Fibroblast of the aortic adventitia (primary cell): ENCODE results near the gene ACTA2. TPM values are rescaled to one million over a fixed set of nuclear protein-coding genes. Genes with fewer than 3 reads are reported as not detected.

Source experiments
- DNase-seq: peaks from one replicate; pipeline ENCODE4 v3.0.0-alpha.2; 2010; ENCODE audit warnings: low read depth
- H3K4me3 ChIP-seq: 2 replicates; pipeline ENCODE4 v1.5.1; 2011; ENCODE audit warnings: low read depth, mild to moderate bottlenecking, control low read depth, low read length, moderate library complexity
- CTCF ChIP-seq: IDR thresholded peaks from 2 replicates; pipeline ENCODE4 v1.5.1; 2011; ENCODE audit warnings: mild to moderate bottlenecking, low read length, control low read depth, inconsistent platforms; ENCODE audit not compliant: insufficient read depth
- total RNA-seq: library from RNA; depleted of rRNA; stranded (reverse); fragments of >200 nt; gene quantifications from 2 replicates; pipeline ENCODE4 v1.2.3, GENCODE V29; 2012; ENCODE audit warnings: low replicate concordance

Gene ACTA2
- total RNA-seq, 1 donor, result 73.5 TPM

DNA sequence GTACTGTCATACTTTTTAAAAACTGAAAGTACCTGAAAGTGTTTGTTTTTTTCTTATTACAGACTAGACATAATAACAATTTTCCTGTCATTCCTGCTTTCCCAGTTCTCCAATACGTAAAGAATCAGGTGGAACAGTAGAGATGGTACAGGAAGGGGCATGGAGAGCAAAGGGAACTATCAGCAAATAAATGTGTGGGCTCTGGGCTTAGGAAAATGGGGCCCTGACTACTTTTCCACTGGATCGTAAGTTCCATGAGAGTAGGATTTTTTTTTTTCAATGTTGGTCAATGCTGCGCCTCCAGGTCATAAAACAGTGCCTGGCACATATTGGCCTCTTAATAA, 22.8 kb upstream of the ACTA2 start:
- no peak for DNase-seq
- H3K4me3 ChIP-seq, result peak overlapping the region; percentile 53
- no peak for TF ChIP-seq CTCF

DNA sequence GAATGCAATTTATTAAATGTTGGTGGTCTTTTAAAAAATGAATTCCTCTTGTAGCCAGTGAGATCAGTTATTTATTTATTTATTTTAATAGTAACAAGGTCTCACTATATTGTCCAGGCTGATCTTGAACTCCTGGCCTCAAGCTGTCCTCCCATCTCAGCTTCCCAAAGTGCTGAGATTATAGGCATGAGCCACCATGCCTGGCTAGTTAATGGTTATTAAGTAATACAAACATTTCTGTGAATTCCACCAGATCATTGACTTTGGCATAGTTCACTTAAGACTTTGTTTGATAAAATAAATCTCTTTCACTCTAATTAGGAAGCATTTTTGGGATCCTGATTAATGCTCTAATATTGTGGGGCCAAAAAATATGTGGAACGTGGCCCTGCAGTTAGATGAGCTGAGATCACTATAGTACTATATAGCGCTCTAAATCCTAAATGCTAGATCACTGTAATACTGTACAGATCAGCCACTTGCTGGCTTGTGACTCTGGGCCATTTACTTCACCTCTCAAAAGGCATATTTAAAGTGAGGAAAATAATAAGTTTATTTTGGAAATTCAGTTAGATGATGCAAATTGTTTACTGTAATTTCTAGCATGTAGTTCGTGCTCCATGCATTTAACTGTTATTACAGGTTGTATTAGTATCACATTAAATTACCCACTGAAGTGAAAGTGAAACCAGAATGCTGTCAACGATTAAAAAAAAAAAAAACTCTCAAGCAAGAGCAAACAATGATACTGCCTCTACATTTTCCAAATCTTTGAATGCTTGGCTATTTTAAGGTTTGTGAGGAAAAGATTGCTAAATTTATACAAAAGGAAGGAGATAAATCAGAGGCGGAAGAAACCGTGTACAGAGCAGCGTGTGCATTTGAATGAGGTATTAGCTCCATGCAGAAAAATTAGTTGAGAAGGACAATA, 22.1 kb upstream of the ACTA2 start:
- H3K4me3 ChIP-seq, result peak overlapping the region; percentile 53
- TF ChIP-seq CTCF, result no peak
- DNase-seq, result peak; percentile 65

GRCh38 chr10:88974012-88974411, 21.4 kb upstream of the ACTA2 start:
- no peak for TF ChIP-seq CTCF
- no peak overlapping the region for H3K4me3 ChIP-seq
- DNase-seq, result peak; percentile 88

- no peak overlapping the region for H3K4me3 ChIP-seq
- TF ChIP-seq CTCF, result no peak
- DNase-seq, result peak; percentile 85
These were observed 18.9 kb upstream of the ACTA2 start for GRCh38 chr10:88971221-88972061.

DNA sequence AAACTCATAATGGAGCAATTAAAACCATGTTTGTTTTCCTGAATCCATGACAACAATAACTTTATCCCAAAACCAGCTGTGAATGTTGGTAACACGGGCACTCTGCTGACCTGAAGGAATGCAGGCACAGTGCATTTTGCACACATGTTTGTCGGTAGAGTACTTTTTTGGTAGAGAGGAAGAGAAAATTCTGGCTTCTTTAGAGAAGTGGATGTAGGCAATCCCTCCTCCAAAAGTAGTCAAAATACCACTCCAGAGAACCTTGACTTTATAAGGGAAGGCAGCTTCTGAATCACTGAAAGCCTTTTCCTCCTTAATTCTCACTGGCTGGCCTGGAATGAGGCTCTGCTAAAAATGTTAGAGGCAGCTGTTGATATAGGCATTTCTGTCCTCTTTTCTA, 15.8 kb upstream of the ACTA2 start:
- no peak for TF ChIP-seq CTCF
- no peak for DNase-seq
- no peak overlapping the region for H3K4me3 ChIP-seq

DNA sequence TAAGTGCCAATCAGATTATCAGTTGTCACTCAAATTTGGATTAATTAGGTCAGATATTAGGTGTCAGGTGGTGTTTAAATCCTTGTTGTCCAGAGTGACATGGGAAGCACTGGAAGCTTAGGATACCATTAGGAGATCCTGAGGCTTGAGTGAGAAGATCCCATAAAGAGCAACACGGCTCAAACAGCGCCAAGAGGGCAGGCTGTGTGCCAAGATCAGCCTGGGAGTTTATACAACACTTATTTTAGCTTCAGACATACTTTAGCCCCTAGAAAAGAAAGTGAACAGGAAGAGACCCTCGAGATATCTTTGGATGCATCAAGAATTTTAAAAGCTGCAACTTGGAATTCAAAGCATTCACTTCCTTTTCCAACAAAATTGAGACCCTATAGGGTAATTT, 14.2 kb upstream of the ACTA2 start:
- no peak for TF ChIP-seq CTCF
- peak; percentile 43 for DNase-seq
- H3K4me3 ChIP-seq, result no peak overlapping the region
